Stomach (tissue), 9 donors: Measurements from ENCODE around the gene HSPA1L. TPM values are rescaled to one million over a fixed set of nuclear protein-coding genes. Genes with fewer than 3 reads are reported as not detected.
"Not testable (repeated sequence)": the region's sequence is repeated elsewhere in the genome, so short reads cannot be mapped to it uniquely, and the experiment has no call there.

ENCODE experiments used
- DNase-seq, 2 donors: peaks; one replicate each; pipeline versions ENCODE4 v3.0.0 to v3.0.0-alpha.2; 2013 to 2019
- H3K27ac ChIP-seq, 5 donors: fragments of 200-600 bp in 4 of 5; sonication (generic) in 4 of 5; one replicate each; pipeline ENCODE4 v1.5.1; 2013 to 2019; ENCODE audit warnings: mild to moderate bottlenecking in 1 of 5, moderate library complexity in 1 of 5
- H3K27me3 ChIP-seq, 3 donors: fragments of 200-600 bp; sonication (generic); one replicate each; pipeline ENCODE4 v1.5.1; 2017 to 2019; ENCODE audit warnings: mixed run types in 1 of 3
- H3K36me3 ChIP-seq, 4 donors: fragments of 200-600 bp; sonication (generic); 1 replicate in 3 of 4; 2 replicates in 1 of 4; pipeline ENCODE4 v1.5.1; 2016 to 2019
- H3K4me1 ChIP-seq, 4 donors: fragments of 200-600 bp; sonication (generic); one replicate each; pipeline ENCODE4 v1.5.1; 2016 to 2019
- H3K4me3 ChIP-seq, 4 donors: fragments of 200-600 bp; sonication (generic) in 3 of 4; one replicate each; pipeline ENCODE4 v1.5.1; 2016 to 2019; ENCODE audit warnings: mild to moderate bottlenecking in 1 of 4
- H3K9me3 ChIP-seq, 4 donors: fragments of 200-600 bp; sonication (generic); one replicate each; pipeline ENCODE4 v1.5.1; 2016 to 2019
- EP300 ChIP-seq: sonication (generic); formaldehyde crosslinking; IDR thresholded peaks from one replicate; pipeline ENCODE4 v1.6.1; 2017; ENCODE audit warnings: antibody characterized with exemption
- POLR2A ChIP-seq, 4 donors: fragments of 450-650 bp; IDR thresholded peaks; one replicate each; pipeline ENCODE4 v1.6.1; 2016; ENCODE audit warnings: antibody characterized with exemption in 4 of 4, control low read depth in 2 of 4, mild to moderate bottlenecking in 1 of 4, moderate library complexity in 1 of 4
- POLR2AphosphoS5 ChIP-seq, 3 donors: sonication (generic); formaldehyde crosslinking; IDR thresholded peaks; one replicate each; pipeline ENCODE4 v1.6.1; 2016; ENCODE audit warnings: antibody characterized with exemption in 3 of 3
- WGBS, 5 donors: extraction: QIAGEN DNeasy Blood & Tissue Kit in 3 of 5; methylation state at CpG; one replicate each; pipeline versions ENCODE4 v1.1.5 to v1.1.7; 2013 to 2018; 5-methylcytosine and 5-hydroxymethylcytosine counted together
- intact Hi-C: fragments of 100-400 bp; cut with DNase I; formaldehyde crosslinking; loops from one replicate; pipeline ENCODE4 v1.15.1; 2023; ENCODE audit warnings: low total_unique reads
- polyA plus RNA-seq, 3 donors: library from polyadenylated mRNA; stranded (reverse); fragments of 200-250 nt; gene quantifications; one replicate each; pipeline ENCODE4 v1.2.3, GENCODE V29; 2013
- total RNA-seq, 5 donors: library from RNA; depleted of rRNA; stranded (reverse); fragments of >200 nt; gene quantifications; one replicate each; pipeline versions ENCODE4 v1.1.0 to v1.2.3, GENCODE V29; 2014 to 2016
- TF ChIP-seq, protein P1 (sequence below), 7 experiments: fragments of 450-650 bp in 4 of 7; fragments of 200-600 bp in 3 of 7; sonication (generic) in 3 of 7; IDR thresholded peaks; one replicate each; pipeline ENCODE4 v1.5.1; 2016 to 2019; ENCODE audit warnings: antibody characterized with exemption in 7 of 7, control low read depth in 2 of 7, mild to moderate bottlenecking in 1 of 7
- donor health status: healthy with polysubstance abuse.
- donor health status: Bipolar disorder and iron deficiency.
- donor health status: healthy.

HSPA1L gene
- total and polyA plus RNA-seq, 8 donors = 0.46 to 1.7 (median 0.98) TPM; not detected in 3

DNA sequence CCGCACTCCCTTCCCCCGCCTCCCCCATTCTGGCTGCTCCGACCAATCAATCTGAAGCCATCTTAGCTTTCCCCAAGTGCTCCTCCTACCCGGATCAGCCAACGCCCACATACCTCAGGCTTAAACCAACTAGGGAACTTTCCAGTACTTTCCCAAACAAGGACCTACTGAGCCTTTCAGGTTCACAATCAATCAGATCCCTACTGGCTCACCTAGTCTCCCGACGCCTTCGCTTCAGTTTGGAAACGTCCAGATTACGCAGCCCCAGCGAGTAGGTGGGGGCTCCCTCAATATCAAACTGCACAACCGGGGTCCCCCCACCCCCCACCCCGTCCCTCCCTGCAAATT, 432 bp downstream of the HSPA1L start:
- Histone ChIP-seq H3K4me1 (peaks cover 21 to 41% (median 34%) of the 10 kb centered on the region in 4 donors), H3K9me3 (no peaks in the 10 kb centered on the region), H3K4me3 (peak overlapping the region; percentile 53 to 63 (median 56)), H3K27me3 (no peaks in the 10 kb centered on the region), H3K27ac (peak overlapping the region; percentile 89 to 100 (median 99)), H3K36me3 (no peaks in the 10 kb centered on the region)
- 0% methylated on average over 12 to 13 of the region's 13 CpGs for WGBS, 5 donors
- DNase-seq = peak; percentile 94 to 99
- intact Hi-C loops = no loop called here
- peak; percentile 95 to 98 (median 97) for TF ChIP-seq POLR2AphosphoS5 (IDR thresholded peaks at IDR 0.05)
- peak in 1 of 4 donors; percentile 10 for TF ChIP-seq POLR2A (IDR thresholded peaks at IDR 0.05)
- TF ChIP-seq, protein P1, sequence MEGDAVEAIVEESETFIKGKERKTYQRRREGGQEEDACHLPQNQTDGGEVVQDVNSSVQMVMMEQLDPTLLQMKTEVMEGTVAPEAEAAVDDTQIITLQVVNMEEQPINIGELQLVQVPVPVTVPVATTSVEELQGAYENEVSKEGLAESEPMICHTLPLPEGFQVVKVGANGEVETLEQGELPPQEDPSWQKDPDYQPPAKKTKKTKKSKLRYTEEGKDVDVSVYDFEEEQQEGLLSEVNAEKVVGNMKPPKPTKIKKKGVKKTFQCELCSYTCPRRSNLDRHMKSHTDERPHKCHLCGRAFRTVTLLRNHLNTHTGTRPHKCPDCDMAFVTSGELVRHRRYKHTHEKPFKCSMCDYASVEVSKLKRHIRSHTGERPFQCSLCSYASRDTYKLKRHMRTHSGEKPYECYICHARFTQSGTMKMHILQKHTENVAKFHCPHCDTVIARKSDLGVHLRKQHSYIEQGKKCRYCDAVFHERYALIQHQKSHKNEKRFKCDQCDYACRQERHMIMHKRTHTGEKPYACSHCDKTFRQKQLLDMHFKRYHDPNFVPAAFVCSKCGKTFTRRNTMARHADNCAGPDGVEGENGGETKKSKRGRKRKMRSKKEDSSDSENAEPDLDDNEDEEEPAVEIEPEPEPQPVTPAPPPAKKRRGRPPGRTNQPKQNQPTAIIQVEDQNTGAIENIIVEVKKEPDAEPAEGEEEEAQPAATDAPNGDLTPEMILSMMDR (IDR thresholded peaks at IDR 0.05) = no peak
- no peak for TF ChIP-seq EP300

DNA sequence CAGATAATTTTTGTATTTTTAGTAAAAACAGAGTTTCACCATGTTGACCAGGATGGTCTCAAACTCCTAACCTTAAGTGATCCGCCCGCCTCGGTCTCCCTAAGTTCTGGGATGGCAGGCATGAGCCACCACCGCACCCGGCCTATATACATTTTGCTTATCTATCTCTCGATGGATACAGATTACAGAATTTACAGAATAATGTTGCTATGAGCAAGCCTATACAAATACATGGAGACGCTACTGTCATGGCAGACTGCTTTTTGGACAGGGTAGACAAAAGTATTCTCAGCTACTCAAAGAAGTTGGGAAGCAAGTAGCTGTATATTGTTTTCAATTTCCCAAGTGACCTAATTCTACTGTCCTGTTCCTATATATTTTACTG, 1.6 kb downstream of the HSPA1L start:
- H3K36me3 ChIP-seq = no peaks in the 10 kb centered on the region
- H3K4me1 ChIP-seq = peaks cover 9 to 29% (median 22%) of the 10 kb centered on the region in 4 donors
- intact Hi-C loops = no loop called here
- H3K4me3 ChIP-seq = peak overlapping the region in 2 of 4 donors; percentile 31 to 53
- WGBS, 5 donors = 80 to 88% (median 85%) methylated on average over 7 of the region's 7 CpGs
- no peak for DNase-seq
- peak overlapping the region in 4 of 5 donors; percentile 89 to 100 (median 98) for H3K27ac ChIP-seq
- TF ChIP-seq POLR2AphosphoS5 (IDR thresholded peaks at IDR 0.05) = no peak
- no peaks in the 10 kb centered on the region for H3K9me3 ChIP-seq
- no peaks in the 10 kb centered on the region for H3K27me3 ChIP-seq

DNA sequence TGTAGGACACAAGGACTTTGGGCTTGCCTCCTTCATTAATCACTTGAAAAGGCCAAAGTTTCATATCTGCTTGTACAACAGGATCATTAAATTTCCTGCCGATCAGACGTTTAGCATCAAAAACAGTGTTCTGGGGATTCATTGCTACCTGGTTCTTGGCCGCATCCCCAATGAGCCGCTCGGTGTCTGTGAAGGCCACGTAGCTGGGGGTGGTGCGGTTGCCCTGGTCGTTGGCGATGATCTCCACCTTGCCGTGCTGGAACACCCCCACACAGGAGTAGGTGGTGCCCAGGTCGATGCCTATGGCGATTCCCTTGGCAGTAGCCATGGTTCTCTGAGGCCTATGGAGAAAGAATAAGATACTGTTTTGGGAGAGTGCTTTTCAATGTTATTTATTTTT, 3.4 kb downstream of the HSPA1L start:
- Histone ChIP-seq H3K27ac (no peak overlapping the region), H3K36me3 (no peaks in the 10 kb centered on the region), H3K27me3 (no peaks in the 10 kb centered on the region), H3K4me1 (peaks cover 0 to 28% (median 15%) of the 10 kb centered on the region in 4 donors), H3K9me3 (no peaks in the 10 kb centered on the region), H3K4me3 (no peak overlapping the region)
- TF ChIP-seq POLR2AphosphoS5 (IDR thresholded peaks at IDR 0.05) (no peak), POLR2A (IDR thresholded peaks at IDR 0.05) (no peak), EP300 (no peak)
- TF ChIP-seq, protein P1 (IDR thresholded peaks at IDR 0.05) = no peak
- WGBS, 5 donors = 93 to 98% (median 94%) methylated on average over 12 of the region's 12 CpGs
- DNase-seq = no peak
- intact Hi-C loops = no loop called here

DNA sequence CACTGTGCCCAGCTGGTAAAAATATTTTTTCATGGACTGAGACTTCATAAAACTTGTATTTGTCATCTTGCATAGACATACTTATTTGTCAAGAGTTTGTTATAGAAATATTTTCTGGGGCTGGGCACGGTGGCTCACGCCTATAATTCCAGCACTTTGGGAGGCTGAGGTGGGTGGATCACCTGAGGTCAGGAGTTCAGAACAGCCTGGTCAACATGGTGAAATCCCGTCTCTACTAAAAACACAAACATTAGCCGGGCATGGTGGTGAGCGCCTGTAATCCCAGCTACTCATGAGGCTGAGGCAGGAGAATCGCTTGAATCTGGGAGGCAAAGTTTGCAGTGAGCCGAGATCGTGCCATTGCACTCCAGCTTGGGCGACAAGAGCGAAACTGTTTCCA, 6.5 kb downstream of the HSPA1L start:
- peaks cover 6 to 35% (median 20%) of the 10 kb centered on the region in 4 donors for H3K4me1 ChIP-seq
- H3K9me3 ChIP-seq, H3K27me3 ChIP-seq, H3K4me3 ChIP-seq, intact Hi-C loops, H3K36me3 ChIP-seq, H3K27ac ChIP-seq, DNase-seq: not testable (repeated sequence)
- WGBS, 5 donors = 85 to 90% (median 88%) methylated on average over 10 of the region's 10 CpGs

DNA sequence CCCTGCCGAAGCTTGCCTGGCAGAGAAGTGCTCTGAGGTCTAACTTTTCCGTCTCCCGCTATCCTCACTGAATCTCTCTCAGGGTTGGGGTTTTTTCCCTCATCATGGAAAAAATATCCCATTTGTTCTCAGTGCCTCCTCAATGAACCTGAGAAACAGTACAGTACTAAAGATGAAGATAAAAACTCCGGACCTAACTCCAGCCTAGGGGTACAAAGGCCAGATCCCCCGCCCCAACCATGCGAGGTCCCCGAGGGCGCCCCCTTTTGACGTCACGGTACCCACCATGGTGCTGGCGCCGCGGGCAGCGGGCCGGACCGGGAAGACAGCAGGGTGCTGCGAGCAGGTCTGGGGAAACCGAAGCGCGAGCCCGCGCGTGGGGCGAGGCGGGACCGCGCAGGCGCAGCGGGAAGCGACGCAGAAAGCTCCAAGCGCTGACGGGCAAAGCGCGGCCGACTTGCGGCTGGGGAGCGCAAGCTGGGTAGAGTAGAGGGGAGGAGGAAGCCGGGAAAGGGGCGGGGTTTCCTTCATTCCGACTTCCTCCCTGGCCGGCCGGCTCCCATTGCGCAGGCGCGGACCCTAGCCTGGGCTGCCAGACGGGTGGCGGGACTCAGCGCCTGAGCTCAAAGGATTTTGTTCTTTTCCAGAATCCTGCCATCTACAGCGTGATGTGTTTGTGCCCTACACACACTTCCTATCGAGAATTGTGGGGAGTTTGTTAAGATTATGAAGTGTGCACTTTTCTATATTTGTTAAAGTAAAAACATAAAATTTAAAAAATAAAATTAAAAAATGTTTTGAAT, 8.4 kb downstream of the HSPA1L start, which contains the start of gene LSM2:
Gene LSM2 (minus strand): TSS at position 497 of the 803 bp plus-strand sequence. CDS start 209 bp downstream, at position 288.
- peak within 1 kb of the TSS; percentile 91 to 97 (median 94) for H3K27ac ChIP-seq
- no peaks in the 10 kb centered on the region for H3K9me3 ChIP-seq
- DNase-seq = peak; percentile 99
- TF ChIP-seq POLR2AphosphoS5 (IDR thresholded peaks at IDR 0.05) (peak; percentile 93 to 98 (median 94)), EP300 (no peak), POLR2A (IDR thresholded peaks at IDR 0.05) (peak in 1 of 4 donors; percentile 54)
- TF ChIP-seq, protein P1 (IDR thresholded peaks at IDR 0.05) = peak in 4 of 7 experiments; percentile 9 to 15 (median 14)
- peaks cover 6 to 30% (median 16%) of the 10 kb centered on the region in 4 donors for H3K4me1 ChIP-seq
- peak within 1 kb of the TSS; percentile 50 to 66 (median 60) for H3K4me3 ChIP-seq
- WGBS, 5 donors = 0% methylated on average over 26 to 51 of the region's 51 CpGs
- no peaks in the 10 kb centered on the region for H3K27me3 ChIP-seq
- intact Hi-C loops = no loop called here
- peaks cover 4 to 24% (median 18%) of the 10 kb centered on the region in 4 donors for H3K36me3 ChIP-seq
